Peyer's patch (tissue), 4 donors: ENCODE results near the gene CSGALNACT2. TPM values are rescaled to one million over a fixed set of nuclear protein-coding genes. Genes with fewer than 3 reads are reported as not detected.

Experiments
- DNase-seq, 3 donors: peaks; one replicate each; pipeline ENCODE4 v3.0.0-alpha.2; 2017 to 2019
- H3K27ac ChIP-seq, 4 donors: fragments of 200-600 bp; sonication (generic); one replicate each; pipeline ENCODE4 v1.5.1; 2016 to 2019
- H3K27me3 ChIP-seq, 2 donors: fragments of 200-600 bp; sonication (generic); one replicate each; pipeline ENCODE4 v1.5.1; 2019
- H3K36me3 ChIP-seq, 3 donors: fragments of 200-600 bp; sonication (generic); one replicate each; pipeline ENCODE4 v1.5.1; 2016 to 2019
- H3K4me1 ChIP-seq, 4 donors: fragments of 200-600 bp; sonication (generic); one replicate each; pipeline ENCODE4 v1.5.1; 2016 to 2019
- H3K4me3 ChIP-seq, 4 donors: fragments of 200-600 bp; sonication (generic); 1 replicate in 3 of 4; 2 replicates in 1 of 4; pipeline ENCODE4 v1.5.1; 2016 to 2019; ENCODE audit warnings: mild to moderate bottlenecking in 1 of 4
- H3K9me3 ChIP-seq, 4 donors: fragments of 200-600 bp; sonication (generic); one replicate each; pipeline ENCODE4 v1.5.1; 2016 to 2019; ENCODE audit warnings: mild to moderate bottlenecking in 1 of 4
- CTCF ChIP-seq, 6 experiments: fragments of 450-650 bp in 4 of 6; fragments of 200-600 bp in 2 of 6; sonication (generic) in 1 of 6; IDR thresholded peaks; one replicate each; pipeline ENCODE4 v1.5.1; 2017 to 2019; ENCODE audit warnings: antibody characterized with exemption in 6 of 6, mild to moderate bottlenecking in 3 of 6, moderate library complexity in 1 of 6
- POLR2A ChIP-seq, 2 donors: fragments of 450-650 bp; IDR thresholded peaks; one replicate each; pipeline ENCODE4 v1.5.1; 2017; ENCODE audit warnings: antibody characterized with exemption in 2 of 2, mild to moderate bottlenecking in 2 of 2, moderate library complexity in 2 of 2
- total RNA-seq, 4 donors: library from RNA; depleted of rRNA; stranded (reverse); fragments of >200 nt; gene quantifications; one replicate each; pipeline ENCODE4 v1.1.0, GENCODE V29; 2016

Gene CSGALNACT2
- total RNA-seq, 4 donors from 2014 or later = 5.8 to 24.8 (median 7.9) TPM

- H3K4me1 ChIP-seq = peaks cover 0 to 11% (median 0%) of the 10 kb centered on the region in 4 donors
- TF ChIP-seq CTCF (IDR thresholded peaks at IDR 0.05) (peak; percentile 32 to 60 (median 46)), POLR2A (IDR thresholded peaks at IDR 0.05) (no peak)
- peak overlapping the region in 1 of 4 donors; percentile 0 for H3K27ac ChIP-seq
- H3K36me3 ChIP-seq = no peaks in the 10 kb centered on the region
- peak overlapping the region; percentile 41 to 55 (median 42) for H3K4me3 ChIP-seq
- peak; percentile 32 to 63 (median 56) for DNase-seq
- H3K9me3 ChIP-seq = no peaks in the 10 kb centered on the region
- no peaks in the 10 kb centered on the region for H3K27me3 ChIP-seq
These were observed 64.0 kb downstream of the CSGALNACT2 start for GRCh38 chr10:43202224-43202656.

GRCh38 chr10:43202657-43203447 is 64.6 kb downstream of the CSGALNACT2 start:
- peak overlapping the region in 1 of 4 donors; percentile 0 for H3K27ac ChIP-seq
- TF ChIP-seq POLR2A (IDR thresholded peaks at IDR 0.05) (no peak), CTCF (IDR thresholded peaks at IDR 0.05) (no peak)
- H3K4me3 ChIP-seq = peak overlapping the region; percentile 41 to 55 (median 42)
- H3K36me3 ChIP-seq = no peaks in the 10 kb centered on the region
- peaks cover 0 to 11% (median 0%) of the 10 kb centered on the region in 4 donors for H3K4me1 ChIP-seq
- DNase-seq = peak; percentile 44 to 63 (median 54)
- H3K27me3 ChIP-seq = no peaks in the 10 kb centered on the region
- no peaks in the 10 kb centered on the region for H3K9me3 ChIP-seq

GRCh38 chr10:43203448-43204041 is 65.3 kb downstream of the CSGALNACT2 start:
- TF ChIP-seq CTCF (IDR thresholded peaks at IDR 0.05) (no peak), POLR2A (IDR thresholded peaks at IDR 0.05) (no peak)
- Histone ChIP-seq H3K9me3 (no peaks in the 10 kb centered on the region), H3K4me3 (peak overlapping the region in 2 of 4 donors; percentile 41 to 43), H3K36me3 (no peaks in the 10 kb centered on the region), H3K27ac (no peak overlapping the region), H3K4me1 (peaks cover 0 to 11% (median 0%) of the 10 kb centered on the region in 4 donors), H3K27me3 (no peaks in the 10 kb centered on the region)
- DNase-seq = peak; percentile 10 to 51 (median 47)

- TF ChIP-seq CTCF (IDR thresholded peaks at IDR 0.05) = no peak
- no peak for TF ChIP-seq POLR2A (IDR thresholded peaks at IDR 0.05)
- Histone ChIP-seq H3K27me3 (no peaks in the 10 kb centered on the region), H3K9me3 (no peaks in the 10 kb centered on the region), H3K27ac (no peak overlapping the region), H3K4me1 (peaks cover 0 to 11% (median 0%) of the 10 kb centered on the region in 4 donors), H3K4me3 (no peak overlapping the region), H3K36me3 (no peaks in the 10 kb centered on the region)
- peak in 2 of 3 donors; percentile 28 for DNase-seq
These were observed 66.0 kb downstream of the CSGALNACT2 start for GRCh38 chr10:43204042-43204942.
